Bronchial epithelial cell (primary cell): ENCODE data around the gene ABCC8. TPM values are rescaled to one million over a fixed set of nuclear protein-coding genes. Genes with fewer than 3 reads are reported as not detected.
A peak's percentile ranks its signal among the peaks of the same experiment; 100 is the strongest.

Experiments used
- DNase-seq: peaks from one replicate; pipeline ENCODE4 v3.0.0-alpha.2; 2010; ENCODE audit warnings: low read depth
- FAIRE-seq: peaks from 2 replicates; lab custom pipeline; 2011; peaks lifted over from hg19 to GRCh38; lab: Jason Lieb, UNC
- H3K27me3 ChIP-seq: 2 replicates; pipeline ENCODE4 v1.5.1; 2011; ENCODE audit warnings: low read length; ENCODE audit not compliant: control insufficient read depth, insufficient read depth
- H3K36me3 ChIP-seq: 2 replicates; pipeline ENCODE4 v1.5.1; 2011; ENCODE audit warnings: low read length; ENCODE audit not compliant: control insufficient read depth, insufficient read depth
- H3K4me3 ChIP-seq: 2 replicates; pipeline ENCODE4 v1.5.1; 2011; ENCODE audit warnings: mild to moderate bottlenecking, low read depth, low read length, control low read depth
- total RNA-seq: library from RNA; depleted of rRNA; stranded (reverse); fragments of >200 nt; gene quantifications from 2 replicates; pipeline ENCODE4 v1.2.1, GENCODE V29; 2014
- TF ChIP-seq, protein P1 (sequence below): IDR thresholded peaks from 2 replicates; pipeline ENCODE4 v1.5.1; 2011; ENCODE audit warnings: mild to moderate bottlenecking, moderate library complexity, low read length, control low read depth, inconsistent platforms; ENCODE audit not compliant: insufficient read depth, severe bottlenecking

The ABCC8 gene
- total RNA-seq, 1 donor from 2014 or later = not detected

- DNase-seq (no peak), FAIRE-seq (no peak)
- no peaks in the 10 kb centered on the region for H3K27me3 ChIP-seq
- TF ChIP-seq, protein P1, sequence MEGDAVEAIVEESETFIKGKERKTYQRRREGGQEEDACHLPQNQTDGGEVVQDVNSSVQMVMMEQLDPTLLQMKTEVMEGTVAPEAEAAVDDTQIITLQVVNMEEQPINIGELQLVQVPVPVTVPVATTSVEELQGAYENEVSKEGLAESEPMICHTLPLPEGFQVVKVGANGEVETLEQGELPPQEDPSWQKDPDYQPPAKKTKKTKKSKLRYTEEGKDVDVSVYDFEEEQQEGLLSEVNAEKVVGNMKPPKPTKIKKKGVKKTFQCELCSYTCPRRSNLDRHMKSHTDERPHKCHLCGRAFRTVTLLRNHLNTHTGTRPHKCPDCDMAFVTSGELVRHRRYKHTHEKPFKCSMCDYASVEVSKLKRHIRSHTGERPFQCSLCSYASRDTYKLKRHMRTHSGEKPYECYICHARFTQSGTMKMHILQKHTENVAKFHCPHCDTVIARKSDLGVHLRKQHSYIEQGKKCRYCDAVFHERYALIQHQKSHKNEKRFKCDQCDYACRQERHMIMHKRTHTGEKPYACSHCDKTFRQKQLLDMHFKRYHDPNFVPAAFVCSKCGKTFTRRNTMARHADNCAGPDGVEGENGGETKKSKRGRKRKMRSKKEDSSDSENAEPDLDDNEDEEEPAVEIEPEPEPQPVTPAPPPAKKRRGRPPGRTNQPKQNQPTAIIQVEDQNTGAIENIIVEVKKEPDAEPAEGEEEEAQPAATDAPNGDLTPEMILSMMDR = no peak
- no peak overlapping the region for H3K4me3 ChIP-seq
- no peaks in the 10 kb centered on the region for H3K36me3 ChIP-seq
Observed at GRCh38 chr11:17458268-17458667, 18.4 kb downstream of the ABCC8 start.

- H3K27me3 ChIP-seq = no peaks in the 10 kb centered on the region
- TF ChIP-seq, protein P1 = no peak
- no peaks in the 10 kb centered on the region for H3K36me3 ChIP-seq
- DNase-seq = no peak
- FAIRE-seq = no peak
- H3K4me3 ChIP-seq = no peak overlapping the region
Observed at GRCh38 chr11:17457396-17458173, 19.1 kb downstream of the ABCC8 start.

- TF ChIP-seq, protein P1 = no peak
- H3K27me3 ChIP-seq = no peaks in the 10 kb centered on the region
- no peak for FAIRE-seq
Observed at GRCh38 chr11:17452668-17453067, 24.0 kb downstream of the ABCC8 start.

DNA sequence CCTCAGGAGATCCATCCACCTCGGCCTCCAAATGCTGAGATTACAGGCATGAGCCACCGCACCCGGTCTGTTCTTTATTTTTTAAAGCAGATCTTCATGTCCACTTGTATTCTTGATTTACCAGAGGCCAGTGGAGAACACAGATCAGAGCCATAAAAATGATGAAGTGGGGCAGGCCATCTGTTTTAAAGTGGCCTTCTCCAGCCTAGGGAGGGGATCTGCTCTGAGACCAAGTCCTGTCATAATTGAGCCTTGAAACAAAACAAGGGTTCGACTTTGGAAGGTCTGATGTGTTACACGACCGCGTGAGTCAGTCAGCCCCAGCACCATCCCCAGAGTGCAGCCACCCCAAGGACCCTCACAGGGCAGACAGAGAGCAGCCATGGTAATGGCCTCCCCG, 27.5 kb downstream of the ABCC8 start:
- H3K4me3 ChIP-seq = no peak overlapping the region
- TF ChIP-seq, protein P1 = no peak
- H3K27me3 ChIP-seq = no peaks in the 10 kb centered on the region
- FAIRE-seq = peak; percentile 7
- H3K36me3 ChIP-seq = no peaks in the 10 kb centered on the region
- no peak for DNase-seq

More at GRCh38 chr11:17452668-17453067, 24.0 kb downstream of the ABCC8 start:
- Histone ChIP-seq H3K36me3 (no peaks in the 10 kb centered on the region), H3K4me3 (no peak overlapping the region)
- DNase-seq = no peak

DNA sequence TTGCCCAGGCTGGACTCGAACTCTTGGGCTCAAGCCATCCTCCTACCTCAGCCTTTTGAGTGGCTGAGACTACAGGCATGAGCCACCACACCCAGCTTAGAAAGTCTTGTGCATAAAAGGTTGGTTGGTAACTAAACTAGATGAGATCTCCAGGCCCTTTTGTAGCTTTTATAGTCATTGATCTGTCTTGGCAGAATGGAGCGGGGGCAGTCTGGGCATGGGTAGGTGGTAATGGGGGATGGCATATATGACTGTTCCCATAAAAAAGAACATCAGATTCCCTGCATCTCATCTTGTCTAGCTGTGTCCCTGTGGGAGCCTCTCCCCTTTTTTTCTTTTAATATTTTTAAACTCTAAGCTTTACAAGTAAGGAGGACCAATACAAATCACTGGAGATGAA, 30.2 kb downstream of the ABCC8 start:
- no peak for FAIRE-seq

More for the DNA sequence above, 30.2 kb downstream of the ABCC8 start:
- Histone ChIP-seq H3K27me3 (no peaks in the 10 kb centered on the region), H3K4me3 (no peak overlapping the region), H3K36me3 (no peaks in the 10 kb centered on the region)
- DNase-seq = no peak
- TF ChIP-seq, protein P1 = no peak
